CD4-positive, alpha-beta memory T cell (primary cell): Measurements from ENCODE around the gene OPA1. TPM values are rescaled to one million over a fixed set of nuclear protein-coding genes. Genes with fewer than 3 reads are reported as not detected.

Experiments
- CTCF ChIA-PET: fragments of 350-600 bp; sonication (Branson Sonifier 250); formaldehyde crosslinking; loops from one replicate; lab custom pipeline; 2021; ENCODE audit warnings: inconsistent platforms; ENCODE audit not compliant: partially characterized antibody; lab: Charles Lee
- POLR2A ChIA-PET: fragments of 350-600 bp; sonication (Branson Sonifier 250); formaldehyde crosslinking; loops from one replicate; lab custom pipeline; 2021; ENCODE audit not compliant: partially characterized antibody; lab: Charles Lee
- DNase-seq, 5 donors: peaks; one replicate each; pipeline versions ENCODE4 v3.0.0 to v3.0.0-alpha.2; 2020 to 2022; ENCODE audit warnings: mixed read lengths in 1 of 5
- H3K27ac ChIP-seq: one replicate; pipeline ENCODE4 v1.7.0; 2013; ENCODE audit warnings: low read depth, low read length
- H3K27me3 ChIP-seq: 2 replicates; pipeline ENCODE4 v1.7.0; 2013; ENCODE audit warnings: mild to moderate bottlenecking, low read length, moderate library complexity; ENCODE audit not compliant: insufficient read depth
- H3K36me3 ChIP-seq: 2 replicates; pipeline ENCODE4 v1.7.0; 2013; ENCODE audit warnings: mild to moderate bottlenecking, low read length, moderate library complexity; ENCODE audit not compliant: insufficient read depth
- H3K4me1 ChIP-seq: 2 replicates; pipeline ENCODE4 v1.7.0; 2013; ENCODE audit warnings: mild to moderate bottlenecking, low read length, moderate library complexity; ENCODE audit not compliant: insufficient read depth
- H3K4me3 ChIP-seq, 2 donors: one replicate each; pipeline ENCODE4 v1.7.0; 2013; ENCODE audit warnings: low read length in 2 of 2, mild to moderate bottlenecking in 1 of 2
- H3K9me3 ChIP-seq, 2 donors: one replicate each; pipeline ENCODE4 v1.7.0; 2013; ENCODE audit warnings: low read length in 2 of 2, control low read depth in 1 of 2; ENCODE audit not compliant: control insufficient read depth in 1 of 2
- H3K27ac Mint-ChIP-seq, 7 donors: one replicate each; pipeline ENCODE4 v1.8.0; 2020 to 2021; ENCODE audit warnings: mixed read lengths in 7 of 7, mild to moderate bottlenecking in 6 of 7, inconsistent platforms in 3 of 7, moderate library complexity in 3 of 7
- H3K27me3 Mint-ChIP-seq, 2 donors: one replicate each; pipeline ENCODE4 v1.8.0; 2020 to 2021; ENCODE audit warnings: mixed read lengths in 2 of 2
- H3K36me3 Mint-ChIP-seq, 2 donors: one replicate each; pipeline ENCODE4 v1.8.0; 2020 to 2021; ENCODE audit warnings: mixed read lengths in 2 of 2, inconsistent platforms in 1 of 2, mild to moderate bottlenecking in 1 of 2
- H3K4me1 Mint-ChIP-seq, 4 donors: one replicate each; pipeline ENCODE4 v1.8.0; 2020 to 2021; ENCODE audit warnings: mixed read lengths in 4 of 4, mild to moderate bottlenecking in 1 of 4
- H3K4me3 Mint-ChIP-seq, 8 donors: one replicate each; pipeline ENCODE4 v1.8.0; 2020 to 2021; ENCODE audit warnings: mixed read lengths in 8 of 8, mild to moderate bottlenecking in 7 of 8, moderate library complexity in 6 of 8, inconsistent platforms in 3 of 8
- H3K9me3 Mint-ChIP-seq, 8 donors: one replicate each; pipeline ENCODE4 v1.8.0; 2020 to 2021; ENCODE audit warnings: mixed read lengths in 8 of 8, mild to moderate bottlenecking in 5 of 8, inconsistent platforms in 3 of 8, moderate library complexity in 1 of 8
- intact Hi-C: fragments of 100-400 bp; cut with micrococcal nuclease; formaldehyde crosslinking; loops from one replicate; pipeline ENCODE4 v1.15.1; 2023
- polyA plus RNA-seq, 2 donors: library from polyadenylated mRNA; unstranded; fragments of 300-500 nt; fragmentation: Illumina TruSeq; gene quantifications; one replicate each; pipeline ENCODE4 v1.2.3, GENCODE V29; 2021
- total RNA-seq, 2 experiments: library from RNA; stranded (reverse); gene quantifications; one replicate each; pipeline ENCODE4 v1.2.3, GENCODE V29; 2021

Gene OPA1
- total and polyA plus RNA-seq, 4 experiments from 2014 or later = 19.8 to 59.8 (median 39.9) TPM

DNA sequence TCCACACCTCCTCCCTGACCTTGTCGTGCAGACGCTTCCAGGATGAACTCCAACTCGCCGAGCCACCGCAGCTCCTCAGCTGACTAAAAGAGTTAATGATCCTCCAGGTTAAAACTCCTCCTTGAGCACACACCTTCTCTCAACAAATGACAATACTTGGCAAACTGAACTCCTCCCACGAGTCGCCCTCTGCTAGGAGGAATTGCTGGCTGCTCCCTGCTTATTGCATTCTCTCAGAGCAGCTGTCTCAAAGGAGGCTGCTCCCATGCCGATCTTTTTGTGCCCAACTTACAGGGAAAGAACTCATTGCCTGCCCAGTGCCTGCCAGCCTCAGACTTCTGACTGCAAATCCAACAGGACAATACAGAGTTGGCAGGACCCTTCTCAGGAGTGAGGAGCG, 38.2 kb upstream of the OPA1 start, which contains the start of gene ATP13A4:
Gene ATP13A4 (minus strand): TSS at position 85 of the 400 bp plus-strand sequence. CDS start 96 bp downstream, outside the sequence.
- intact Hi-C loops = no loop called here
- Mint-ChIP-seq H3K27me3 (no peaks in the 10 kb centered on the region), H3K4me1 (no peaks in the 10 kb centered on the region), H3K9me3 (no peaks in the 10 kb centered on the region), H3K36me3 (no peaks in the 10 kb centered on the region), H3K4me3 (no peak within 1 kb of the TSS), H3K27ac (no peak within 1 kb of the TSS)
- DNase-seq = no peak
- ChIA-PET POLR2A (no interaction called here), CTCF (no interaction called here)
- H3K4me3 ChIP-seq = no peak within 1 kb of the TSS
- no peaks in the 10 kb centered on the region for H3K4me1 ChIP-seq
- H3K27ac ChIP-seq = no peak within 1 kb of the TSS
- no peaks in the 10 kb centered on the region for H3K36me3 ChIP-seq
- no peaks in the 10 kb centered on the region for H3K9me3 ChIP-seq
- H3K27me3 ChIP-seq = no peaks in the 10 kb centered on the region

DNA sequence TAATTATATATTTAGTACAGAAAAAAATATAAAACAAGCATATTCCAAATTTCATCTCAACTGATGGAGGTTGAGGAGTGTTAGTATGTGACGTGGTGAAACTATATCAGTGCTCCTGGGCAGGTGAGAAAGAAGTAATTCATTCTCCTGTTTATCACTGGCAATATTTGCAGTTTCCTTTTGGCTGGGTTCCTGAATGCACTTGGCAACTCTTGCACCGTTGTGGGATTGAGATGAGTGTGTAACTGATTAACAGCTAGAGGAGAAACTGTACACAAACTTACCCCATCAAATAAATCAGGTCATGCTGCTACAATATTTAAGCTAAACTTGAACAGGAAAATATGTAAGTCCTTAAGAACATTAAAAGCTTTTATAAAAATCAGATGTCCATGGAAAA, 36.2 kb upstream of the OPA1 start:
- no peak overlapping the region for H3K4me3 ChIP-seq
- Mint-ChIP-seq H3K27ac (no peak overlapping the region), H3K36me3 (no peaks in the 10 kb centered on the region), H3K27me3 (no peaks in the 10 kb centered on the region), H3K4me3 (no peak overlapping the region), H3K9me3 (no peaks in the 10 kb centered on the region), H3K4me1 (no peaks in the 10 kb centered on the region)
- no peak overlapping the region for H3K27ac ChIP-seq
- no peaks in the 10 kb centered on the region for H3K36me3 ChIP-seq
- H3K27me3 ChIP-seq = no peaks in the 10 kb centered on the region
- no peak for DNase-seq
- H3K9me3 ChIP-seq = no peaks in the 10 kb centered on the region
- CTCF ChIA-PET = no interaction called here
- POLR2A ChIA-PET = no interaction called here
- H3K4me1 ChIP-seq = no peaks in the 10 kb centered on the region
- intact Hi-C loops = no loop called here

DNA sequence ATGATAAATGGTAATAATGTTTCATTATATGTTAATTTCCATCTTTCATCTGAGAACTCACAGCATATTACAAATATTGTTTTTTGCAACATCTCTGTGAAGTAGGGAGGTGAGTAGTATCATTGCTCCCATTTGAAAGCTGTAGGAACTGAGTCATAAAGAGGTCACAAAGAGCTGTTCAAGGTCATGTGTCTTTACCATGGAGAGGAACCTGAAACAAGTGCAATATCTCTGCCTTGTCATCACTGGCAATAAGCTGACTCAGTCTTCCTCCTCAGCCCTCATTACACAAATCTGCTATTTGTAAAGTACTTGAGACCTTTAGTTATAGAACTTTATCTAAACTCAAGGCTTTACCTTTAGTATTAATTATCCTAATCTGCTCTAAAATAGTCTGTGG, 33.9 kb upstream of the OPA1 start:
- H3K9me3 ChIP-seq = no peaks in the 10 kb centered on the region
- no peaks in the 10 kb centered on the region for H3K36me3 ChIP-seq
- H3K36me3 Mint-ChIP-seq = no peaks in the 10 kb centered on the region
- no peak overlapping the region for H3K27ac Mint-ChIP-seq
- H3K4me1 Mint-ChIP-seq = no peaks in the 10 kb centered on the region
- DNase-seq = no peak
- ChIA-PET CTCF (no interaction called here), POLR2A (no interaction called here)
- no peak overlapping the region for H3K4me3 ChIP-seq
- intact Hi-C loops = no loop called here
- H3K27me3 ChIP-seq = no peaks in the 10 kb centered on the region
- H3K4me3 Mint-ChIP-seq = no peak overlapping the region
- no peak overlapping the region for H3K27ac ChIP-seq
- H3K9me3 Mint-ChIP-seq = no peaks in the 10 kb centered on the region
- no peaks in the 10 kb centered on the region for H3K4me1 ChIP-seq
- H3K27me3 Mint-ChIP-seq = no peaks in the 10 kb centered on the region

DNA sequence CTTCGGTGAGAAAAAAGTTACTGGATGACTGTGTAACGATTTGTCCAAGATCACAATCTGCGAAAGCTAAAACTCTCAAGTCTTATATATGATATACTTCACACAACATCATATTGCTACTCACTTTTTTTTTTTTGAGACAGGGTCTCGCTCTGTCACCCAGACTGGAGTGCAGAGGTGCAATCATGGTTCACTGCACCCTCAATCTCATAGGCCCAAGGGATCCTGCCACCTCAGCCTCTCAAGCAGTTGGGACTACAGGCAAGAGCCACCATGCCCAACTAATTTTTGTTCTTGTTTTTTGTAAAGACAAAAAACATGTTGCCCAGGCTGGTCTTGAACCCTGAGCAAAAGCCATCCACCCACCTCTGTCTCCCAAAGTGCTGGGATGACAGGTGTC, 32.9 kb upstream of the OPA1 start:
- no peaks in the 10 kb centered on the region for H3K27me3 Mint-ChIP-seq
- Histone ChIP-seq H3K27me3 (no peaks in the 10 kb centered on the region), H3K4me3 (no peak overlapping the region), H3K36me3 (no peaks in the 10 kb centered on the region), H3K4me1 (no peaks in the 10 kb centered on the region), H3K27ac (no peak overlapping the region), H3K9me3 (no peaks in the 10 kb centered on the region)
- no peak overlapping the region for H3K27ac Mint-ChIP-seq
- ChIA-PET CTCF (interaction anchor here (0.8 kb wide), 1 partner anchor 12 kb away, joined by 3 read pairs; no protein-coding TSS in a partner anchor), POLR2A (no interaction called here)
- H3K4me3 Mint-ChIP-seq = no peak overlapping the region
- no peak for DNase-seq
- no peaks in the 10 kb centered on the region for H3K36me3 Mint-ChIP-seq
- H3K9me3 Mint-ChIP-seq = no peaks in the 10 kb centered on the region
- H3K4me1 Mint-ChIP-seq = no peaks in the 10 kb centered on the region
- intact Hi-C loops = no loop called here

DNA sequence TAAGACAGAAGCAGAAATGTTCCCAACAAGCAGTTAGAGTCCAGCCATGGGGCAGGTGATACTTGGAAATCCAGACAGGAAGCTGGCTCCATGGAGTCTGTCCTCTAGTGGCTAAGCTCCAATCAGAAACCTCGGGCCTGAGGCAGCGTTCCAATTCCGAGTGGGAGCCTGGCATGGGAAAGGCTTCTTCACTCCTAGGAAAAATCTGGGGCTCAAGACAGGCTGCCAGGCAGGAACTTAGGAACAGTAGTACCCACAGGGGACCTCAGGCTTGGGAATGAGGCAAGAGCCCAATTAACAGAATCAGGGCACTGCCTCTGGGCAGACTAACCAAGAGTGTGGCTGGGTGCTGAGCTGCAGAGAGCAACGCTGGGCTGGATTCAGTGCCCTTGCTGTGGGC, 32.1 kb upstream of the OPA1 start:
- Histone ChIP-seq H3K4me3 (no peak overlapping the region), H3K9me3 (no peaks in the 10 kb centered on the region), H3K27me3 (no peaks in the 10 kb centered on the region), H3K4me1 (no peaks in the 10 kb centered on the region), H3K36me3 (no peaks in the 10 kb centered on the region), H3K27ac (no peak overlapping the region)
- intact Hi-C loops = no loop called here
- no peaks in the 10 kb centered on the region for H3K36me3 Mint-ChIP-seq
- H3K27ac Mint-ChIP-seq = no peak overlapping the region
- POLR2A ChIA-PET = no interaction called here
- H3K4me3 Mint-ChIP-seq = no peak overlapping the region
- CTCF ChIA-PET = no interaction called here
- H3K27me3 Mint-ChIP-seq = no peaks in the 10 kb centered on the region
- no peak for DNase-seq
- H3K4me1 Mint-ChIP-seq = no peaks in the 10 kb centered on the region
- no peaks in the 10 kb centered on the region for H3K9me3 Mint-ChIP-seq

DNA sequence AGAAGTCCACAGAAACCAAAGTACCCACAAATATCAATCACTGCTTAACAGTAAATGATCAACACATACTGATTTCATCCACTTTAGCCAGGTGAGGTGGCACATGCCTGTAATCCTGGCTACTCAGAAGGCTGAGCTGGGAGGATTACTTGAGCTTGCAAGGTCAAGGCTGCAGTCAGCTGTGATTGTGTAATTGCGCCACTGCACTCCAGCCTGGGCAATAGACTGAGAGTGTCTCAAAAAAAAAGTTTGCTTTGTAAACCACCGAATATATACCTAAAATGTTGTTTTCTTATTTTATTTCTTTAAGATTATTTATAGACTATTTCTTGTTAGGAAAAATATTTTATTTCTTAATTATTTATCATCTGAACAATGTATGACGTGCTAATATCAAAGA, 29.6 kb upstream of the OPA1 start:
- Histone ChIP-seq H3K27me3 (no peaks in the 10 kb centered on the region), H3K36me3 (no peaks in the 10 kb centered on the region), H3K27ac (no peak overlapping the region), H3K9me3 (no peaks in the 10 kb centered on the region), H3K4me1 (no peaks in the 10 kb centered on the region), H3K4me3 (no peak overlapping the region)
- Mint-ChIP-seq H3K4me1 (no peaks in the 10 kb centered on the region), H3K27me3 (peaks cover 0 to 3% of the 10 kb centered on the region in 2 donors), H3K27ac (no peak overlapping the region), H3K36me3 (no peaks in the 10 kb centered on the region), H3K4me3 (no peak overlapping the region), H3K9me3 (no peaks in the 10 kb centered on the region)
- POLR2A ChIA-PET = no interaction called here
- intact Hi-C loops = no loop called here
- CTCF ChIA-PET = interaction anchor here (1.1 kb wide), 1 partner anchor 9 kb away, joined by 3 read pairs; no protein-coding TSS in a partner anchor
- no peak for DNase-seq

DNA sequence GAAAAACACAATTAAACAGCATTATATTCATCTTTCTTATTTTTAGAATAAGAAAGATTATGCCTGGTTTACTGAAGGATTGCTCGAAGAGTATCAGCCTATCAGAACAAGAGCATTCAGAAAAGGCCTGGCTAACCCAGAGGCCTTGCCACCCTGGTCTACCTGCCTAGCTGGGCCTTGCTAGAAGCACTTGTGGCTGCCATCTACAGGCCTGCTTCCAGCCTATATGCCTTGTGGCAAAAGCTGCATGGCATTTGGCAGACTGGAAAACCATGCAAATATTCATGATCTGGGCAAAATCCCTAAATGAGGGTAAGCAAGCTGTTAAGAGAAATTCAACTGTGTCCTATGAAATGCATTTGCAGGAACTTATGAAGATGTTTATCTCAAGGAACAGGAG, 29.0 kb upstream of the OPA1 start:
- Histone ChIP-seq H3K4me3 (no peak overlapping the region), H3K36me3 (no peaks in the 10 kb centered on the region), H3K27me3 (no peaks in the 10 kb centered on the region), H3K4me1 (no peaks in the 10 kb centered on the region), H3K9me3 (no peaks in the 10 kb centered on the region), H3K27ac (no peak overlapping the region)
- Mint-ChIP-seq H3K27me3 (peaks cover 0 to 4% of the 10 kb centered on the region in 2 donors), H3K36me3 (no peaks in the 10 kb centered on the region), H3K9me3 (no peaks in the 10 kb centered on the region), H3K4me1 (no peaks in the 10 kb centered on the region), H3K4me3 (no peak overlapping the region), H3K27ac (no peak overlapping the region)
- ChIA-PET CTCF (interaction anchor here (0.6 kb wide), 1 partner anchor 23 kb away, joined by 3 read pairs; no protein-coding TSS in a partner anchor), POLR2A (no interaction called here)
- intact Hi-C loops = no loop called here
- DNase-seq = no peak

DNA sequence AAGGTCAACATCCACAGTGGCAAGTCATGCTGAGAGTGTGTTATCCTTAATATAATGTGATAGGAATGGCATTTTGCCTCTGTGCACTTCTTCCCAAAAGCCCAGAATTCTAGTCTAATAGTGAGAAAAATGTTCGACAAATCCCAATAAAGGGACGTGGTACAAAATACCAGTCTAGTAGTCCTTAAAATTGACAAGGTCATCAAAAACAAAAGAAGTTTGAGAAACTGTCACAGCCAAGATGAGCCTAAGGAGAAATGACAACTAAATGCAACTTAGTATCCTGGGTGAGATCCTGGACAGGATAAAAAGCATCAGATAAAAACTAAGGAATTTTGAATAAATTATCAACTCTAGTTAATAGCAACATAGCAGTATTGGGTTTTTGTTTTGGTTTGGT, 23.9 kb upstream of the OPA1 start:
- Histone ChIP-seq H3K9me3 (no peaks in the 10 kb centered on the region), H3K4me3 (no peak overlapping the region), H3K27ac (no peak overlapping the region), H3K27me3 (no peaks in the 10 kb centered on the region), H3K36me3 (no peaks in the 10 kb centered on the region), H3K4me1 (no peaks in the 10 kb centered on the region)
- intact Hi-C loops = no loop called here
- ChIA-PET POLR2A (no interaction called here), CTCF (interaction anchor here (0.6 kb wide), 1 partner anchor 373 kb away, joined by 3 read pairs; no protein-coding TSS in a partner anchor)
- no peaks in the 10 kb centered on the region for H3K9me3 Mint-ChIP-seq
- no peak overlapping the region for H3K4me3 Mint-ChIP-seq
- no peak overlapping the region for H3K27ac Mint-ChIP-seq
- no peak for DNase-seq
- no peaks in the 10 kb centered on the region for H3K36me3 Mint-ChIP-seq
- peaks cover 0 to 4% of the 10 kb centered on the region in 2 donors for H3K27me3 Mint-ChIP-seq
- H3K4me1 Mint-ChIP-seq = peaks cover 0 to 2% (median 0%) of the 10 kb centered on the region in 4 donors
